ENCODE results near the gene SLC29A3.
A peak's percentile ranks its signal among the peaks of the same experiment; 100 is the strongest.
"Not testable (repeated sequence)": the region's sequence is repeated elsewhere in the genome, so short reads cannot be mapped to it uniquely, and the experiment has no call there.

Gene SLC29A3

GRCh38 chr10:71319042-71319799 is at the start of gene SLC29A3:
Gene SLC29A3, plus strand, starts transcription at chr10:71319259. Its CDS starts 51 bp downstream, at chr10:71319310.
- H3K4me3 ChIP-seq (ENCODE audit: low read length), result peak within 1 kb of the TSS; percentile 74
- no peak for TF ChIP-seq ZNF274 (IDR thresholded peaks at IDR 0.05; ENCODE audit: low read depth, low read length)

- no peak overlapping the region for H3K4me3 ChIP-seq (ENCODE audit: low read length)
- TF ChIP-seq ZNF274 (IDR thresholded peaks at IDR 0.05; ENCODE audit: low read depth, low read length), result no peak
These were observed 49.5 kb upstream of the SLC29A3 start for GRCh38 chr10:71269301-71270288.

GRCh38 chr10:71270301-71271220 is 48.5 kb upstream of the SLC29A3 start:
- TF ChIP-seq ZNF274 (IDR thresholded peaks at IDR 0.05; ENCODE audit: low read depth, low read length), result no peak
- H3K4me3 ChIP-seq (ENCODE audit: low read length), result no peak overlapping the region

GRCh38 chr10:71271662-71272055 is 47.4 kb upstream of the SLC29A3 start:
- no peak for TF ChIP-seq ZNF274 (IDR thresholded peaks at IDR 0.05; ENCODE audit: low read depth, low read length)
- H3K4me3 ChIP-seq (ENCODE audit: low read length), result no peak overlapping the region

GRCh38 chr10:71272056-71272771 is 46.8 kb upstream of the SLC29A3 start:
- TF ChIP-seq ZNF274 (IDR thresholded peaks at IDR 0.05; ENCODE audit: low read depth, low read length), result no peak
- H3K4me3 ChIP-seq (ENCODE audit: low read length), result no peak overlapping the region

- not testable (repeated sequence) for H3K4me3 ChIP-seq (ENCODE audit: low read length)
These were observed 46.1 kb upstream of the SLC29A3 start for GRCh38 chr10:71272974-71273373.

GRCh38 chr10:71273506-71273905 is 45.6 kb upstream of the SLC29A3 start:
- no peak overlapping the region for H3K4me3 ChIP-seq (ENCODE audit: low read length)
- TF ChIP-seq ZNF274 (IDR thresholded peaks at IDR 0.05; ENCODE audit: low read depth, low read length), result no peak

GRCh38 chr10:71274901-71275796 is 43.9 kb upstream of the SLC29A3 start:
- no peak overlapping the region for H3K4me3 ChIP-seq (ENCODE audit: low read length)
- no peak for TF ChIP-seq ZNF274 (IDR thresholded peaks at IDR 0.05; ENCODE audit: low read depth, low read length)

- H3K4me3 ChIP-seq (ENCODE audit: low read length), result no peak overlapping the region
- no peak for TF ChIP-seq ZNF274 (IDR thresholded peaks at IDR 0.05; ENCODE audit: low read depth, low read length)
These were observed 42.2 kb upstream of the SLC29A3 start for GRCh38 chr10:71276873-71277272.

- H3K4me3 ChIP-seq (ENCODE audit: low read length), result no peak overlapping the region
- no peak for TF ChIP-seq ZNF274 (IDR thresholded peaks at IDR 0.05; ENCODE audit: low read depth, low read length)
These were observed 41.0 kb upstream of the SLC29A3 start for GRCh38 chr10:71277914-71278665.

GRCh38 chr10:71278691-71279588 is 40.1 kb upstream of the SLC29A3 start:
- H3K4me3 ChIP-seq (ENCODE audit: low read length), result no peak overlapping the region
- TF ChIP-seq ZNF274 (IDR thresholded peaks at IDR 0.05; ENCODE audit: low read depth, low read length), result no peak

Measured in GM08714 (cell line).